Ureter (tissue), 1 donor: ENCODE measurements around the gene SMYD3. TPM values are rescaled to one million over a fixed set of nuclear protein-coding genes. Genes with fewer than 3 reads are reported as not detected.
"Not testable (repeated sequence)": the region's sequence is repeated elsewhere in the genome, so short reads cannot be mapped to it uniquely, and the experiment has no call there.

Experiments
- DNase-seq: peaks from one replicate; pipeline ENCODE4 v3.0.0-alpha.2; 2020; ENCODE audit warnings: low spot score
- total RNA-seq: library from RNA; stranded (reverse); gene quantifications from one replicate; pipeline ENCODE4 v1.2.4, GENCODE V29; 2023
- donor health status: DM: yes; HTN: yes; CAD: no.

Gene SMYD3
- total RNA-seq, 1 donor from 2014 or later: 29.3 TPM

DNA sequence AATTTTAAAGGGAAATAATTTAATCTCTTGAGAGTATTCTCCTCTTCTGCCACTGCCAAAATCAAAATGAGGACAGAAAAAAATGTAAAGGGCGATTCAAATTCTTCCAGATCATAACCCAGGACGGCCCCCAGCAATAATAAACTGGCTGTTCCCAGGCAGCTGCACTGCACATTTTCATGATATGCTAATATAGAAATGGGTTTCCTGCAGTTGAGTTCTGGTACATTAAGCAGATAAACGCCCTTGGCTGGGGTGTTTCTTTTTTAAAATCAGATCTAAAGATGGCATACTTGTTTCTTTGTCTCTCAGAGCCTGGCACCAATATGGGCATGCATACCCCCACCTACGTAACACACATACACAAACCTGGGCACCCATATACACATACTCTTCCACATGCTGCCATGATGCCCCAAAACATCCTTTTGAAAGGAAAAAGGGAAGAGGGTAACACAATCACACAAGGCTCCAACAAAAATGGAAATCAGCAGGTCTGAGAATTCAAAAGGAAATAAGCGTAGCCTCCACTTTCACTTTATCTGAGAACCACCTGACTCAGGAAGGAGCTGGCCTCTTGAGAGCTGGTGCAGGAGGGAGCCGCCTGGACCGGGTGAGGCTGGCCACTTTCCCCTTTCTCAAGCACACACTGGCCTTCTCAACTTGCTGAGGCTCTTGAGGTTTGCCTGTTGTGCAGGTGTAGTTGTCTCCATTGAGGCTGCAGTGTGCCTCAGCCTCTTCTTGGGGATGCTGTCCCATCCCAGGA is 698.9 kb downstream of the SMYD3 start:
- no peak for DNase-seq

- no peak for DNase-seq
Measured at GRCh38 chr1:245807306-245807705, 699.8 kb downstream of the SMYD3 start.

DNA sequence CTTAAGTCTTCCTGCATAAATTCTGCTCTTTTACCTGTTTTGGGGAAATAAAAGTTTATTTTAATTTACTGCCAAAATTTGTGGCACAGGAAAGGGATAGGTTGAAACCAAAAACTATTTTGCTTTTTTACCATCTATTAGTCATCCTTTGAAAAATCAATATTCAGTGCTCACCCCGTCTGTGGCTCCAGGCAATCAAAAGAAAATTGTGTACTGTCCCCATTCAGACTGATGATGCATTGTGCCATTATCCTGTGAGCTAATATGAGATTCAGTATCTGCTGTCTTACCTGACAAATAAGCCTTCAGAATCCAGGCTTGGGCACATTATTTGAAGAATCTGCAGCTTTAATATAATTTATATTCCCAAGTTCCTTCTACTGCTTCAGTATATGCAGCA is 701.5 kb downstream of the SMYD3 start:
- no peak for DNase-seq

- DNase-seq: no peak
Measured at GRCh38 chr1:245804696-245805095, 702.4 kb downstream of the SMYD3 start.

DNA sequence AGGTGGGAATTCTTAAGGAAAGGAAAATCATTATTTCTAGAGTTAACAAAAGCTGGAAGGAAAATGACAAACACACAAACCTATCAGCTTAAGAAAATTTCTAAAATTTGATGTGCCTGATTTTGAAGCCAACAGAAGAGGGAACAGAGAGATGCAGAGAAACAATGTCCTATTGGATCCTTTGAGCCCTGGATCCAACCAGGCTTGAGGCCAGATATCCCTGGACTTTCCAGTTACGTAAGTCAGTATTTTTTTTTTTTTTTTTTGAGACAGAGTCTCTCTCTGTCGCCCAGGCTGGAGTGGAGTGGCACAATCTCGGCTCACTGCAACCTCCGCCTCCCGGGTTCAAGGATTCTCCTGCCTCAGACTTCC is 703.4 kb downstream of the SMYD3 start:
- no peak for DNase-seq

DNA sequence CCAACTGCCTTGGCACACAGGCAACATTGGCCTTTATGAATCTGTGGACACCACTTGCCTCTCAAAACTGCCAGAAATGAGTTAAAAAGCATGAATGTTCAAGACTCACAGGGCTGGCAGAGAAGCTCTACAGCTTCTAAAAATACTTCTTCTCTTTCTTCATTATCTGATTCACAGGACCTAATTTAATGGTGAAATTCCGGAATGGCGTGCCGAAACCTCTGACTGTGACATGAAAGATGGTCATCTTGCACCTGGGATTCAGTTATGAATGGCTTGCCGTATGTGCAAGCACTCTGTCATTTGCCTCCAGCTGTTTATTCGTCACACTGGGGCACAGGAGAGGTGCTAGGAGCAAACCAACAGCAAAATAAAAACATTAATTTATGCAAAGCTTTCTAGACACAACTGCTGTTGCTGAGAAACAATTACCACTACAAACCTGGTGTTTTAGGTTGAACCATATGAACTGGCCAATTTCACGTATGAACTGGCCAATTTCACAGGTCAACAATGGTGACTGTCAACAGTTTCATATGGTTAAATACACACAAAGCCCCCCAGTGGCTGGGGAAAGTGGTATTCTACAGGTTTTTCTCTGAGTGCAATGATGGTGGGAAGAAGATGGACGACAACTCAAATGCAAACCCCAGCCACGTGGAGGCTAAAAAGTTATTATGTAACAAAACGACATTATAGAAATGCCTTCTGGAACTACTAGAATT is 704.0 kb downstream of the SMYD3 start:
- no peak for DNase-seq

GRCh38 chr1:245800901-245801605 is 706.0 kb downstream of the SMYD3 start:
- no peak for DNase-seq

DNA sequence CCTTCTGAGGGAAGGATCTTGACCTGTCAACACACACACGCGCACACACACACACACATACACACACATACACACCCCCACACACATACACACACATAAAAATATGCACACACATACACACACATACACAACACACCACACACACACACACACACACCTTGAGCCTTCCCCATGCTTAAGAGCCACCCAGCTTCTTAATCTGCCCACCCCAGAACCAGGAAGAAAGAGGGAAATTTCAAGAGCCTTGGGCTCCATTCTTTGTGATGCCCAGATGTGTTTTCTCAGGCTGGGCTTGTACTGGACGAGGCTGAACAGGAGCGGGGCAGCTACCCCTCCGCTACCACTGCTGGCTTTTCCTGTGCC is 708.7 kb downstream of the SMYD3 start:
- no peak for DNase-seq

GRCh38 chr1:245797592-245798348 is 709.3 kb downstream of the SMYD3 start:
- DNase-seq: no peak

DNA sequence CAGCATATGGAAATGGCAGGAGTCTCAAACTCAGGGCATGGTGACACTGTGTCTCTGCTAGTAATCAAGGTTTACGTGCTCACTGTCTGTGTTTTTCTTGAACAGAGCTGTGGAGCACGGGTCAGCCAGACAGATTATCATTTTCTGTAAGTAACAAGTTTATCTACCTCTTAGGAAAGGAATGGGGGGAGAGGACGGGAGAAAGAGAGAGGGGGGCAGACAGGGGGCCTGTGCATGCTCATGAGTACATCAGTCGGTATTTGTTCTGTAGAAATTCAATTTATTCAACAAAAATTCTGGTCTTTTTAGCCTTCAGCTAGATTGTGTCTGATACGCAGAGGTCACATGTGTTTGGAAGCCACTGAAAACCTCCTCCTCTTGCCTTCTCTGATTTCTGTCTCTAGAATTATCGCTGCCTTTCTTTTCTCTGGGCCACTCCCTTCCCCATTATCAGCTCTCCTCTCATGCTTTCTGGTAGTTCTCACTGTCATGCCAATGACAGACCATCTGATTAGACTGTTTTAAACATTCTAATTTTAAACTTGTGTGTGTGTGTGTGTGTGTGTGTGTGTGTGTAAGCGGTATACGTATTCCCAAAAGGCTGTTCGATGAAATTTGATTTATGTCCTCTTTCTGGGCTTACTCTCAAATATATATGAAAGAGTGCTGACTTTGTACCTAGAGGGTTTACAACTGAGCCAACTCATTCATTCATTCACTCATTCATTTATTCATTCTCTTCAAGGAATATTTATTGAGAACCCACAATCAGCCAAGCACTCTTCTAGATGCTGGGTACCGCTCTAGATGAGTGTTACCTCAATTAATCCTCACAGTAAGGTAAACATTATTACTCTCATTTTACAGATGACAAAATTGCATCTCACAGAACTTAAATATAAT is 715.4 kb downstream of the SMYD3 start:
- DNase-seq: no peak

- DNase-seq: no peak
Measured at GRCh38 chr1:245790441-245790840, 716.6 kb downstream of the SMYD3 start.

DNA sequence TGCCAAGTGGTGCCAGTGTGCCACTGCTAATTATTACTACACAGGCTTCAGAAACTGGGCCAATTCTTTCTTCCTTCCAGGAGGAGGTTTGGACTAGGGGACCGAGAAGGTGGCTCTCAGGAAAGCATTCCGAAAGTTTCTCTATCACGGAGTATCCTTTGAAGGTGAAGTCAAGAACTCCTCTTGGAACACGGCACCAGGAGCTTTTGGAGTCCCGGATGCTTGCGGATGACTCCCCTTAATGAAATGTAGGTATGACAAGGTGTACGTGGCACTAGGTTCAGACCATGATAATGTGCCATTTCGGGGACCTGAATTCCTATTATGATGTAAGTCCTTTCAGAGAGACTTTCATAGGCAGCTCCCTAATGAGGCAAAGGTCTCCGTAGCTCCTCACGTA is 718.2 kb downstream of the SMYD3 start:
- no peak for DNase-seq

GRCh38 chr1:245788269-245788668 is 718.8 kb downstream of the SMYD3 start:
- DNase-seq: no peak

DNA sequence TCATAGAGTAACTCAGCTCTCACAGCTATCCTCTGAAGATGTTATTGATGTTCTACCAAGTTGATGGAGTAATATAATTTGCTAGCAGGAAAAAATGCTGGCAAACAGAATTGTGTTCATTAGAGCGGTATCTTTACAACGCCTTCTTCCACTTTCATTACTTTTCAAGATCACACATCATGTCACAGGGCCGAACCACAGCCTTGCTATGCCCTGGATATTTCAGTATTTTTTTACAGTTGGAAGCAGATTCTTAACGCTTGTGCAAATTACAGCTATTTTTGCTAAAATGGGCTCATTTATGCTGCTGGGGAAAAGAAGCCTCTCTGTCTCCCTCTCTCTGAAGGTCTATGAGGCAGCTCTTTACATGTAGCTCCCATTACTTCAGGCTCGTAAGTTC is 720.1 kb downstream of the SMYD3 start:
- DNase-seq: no peak

DNA sequence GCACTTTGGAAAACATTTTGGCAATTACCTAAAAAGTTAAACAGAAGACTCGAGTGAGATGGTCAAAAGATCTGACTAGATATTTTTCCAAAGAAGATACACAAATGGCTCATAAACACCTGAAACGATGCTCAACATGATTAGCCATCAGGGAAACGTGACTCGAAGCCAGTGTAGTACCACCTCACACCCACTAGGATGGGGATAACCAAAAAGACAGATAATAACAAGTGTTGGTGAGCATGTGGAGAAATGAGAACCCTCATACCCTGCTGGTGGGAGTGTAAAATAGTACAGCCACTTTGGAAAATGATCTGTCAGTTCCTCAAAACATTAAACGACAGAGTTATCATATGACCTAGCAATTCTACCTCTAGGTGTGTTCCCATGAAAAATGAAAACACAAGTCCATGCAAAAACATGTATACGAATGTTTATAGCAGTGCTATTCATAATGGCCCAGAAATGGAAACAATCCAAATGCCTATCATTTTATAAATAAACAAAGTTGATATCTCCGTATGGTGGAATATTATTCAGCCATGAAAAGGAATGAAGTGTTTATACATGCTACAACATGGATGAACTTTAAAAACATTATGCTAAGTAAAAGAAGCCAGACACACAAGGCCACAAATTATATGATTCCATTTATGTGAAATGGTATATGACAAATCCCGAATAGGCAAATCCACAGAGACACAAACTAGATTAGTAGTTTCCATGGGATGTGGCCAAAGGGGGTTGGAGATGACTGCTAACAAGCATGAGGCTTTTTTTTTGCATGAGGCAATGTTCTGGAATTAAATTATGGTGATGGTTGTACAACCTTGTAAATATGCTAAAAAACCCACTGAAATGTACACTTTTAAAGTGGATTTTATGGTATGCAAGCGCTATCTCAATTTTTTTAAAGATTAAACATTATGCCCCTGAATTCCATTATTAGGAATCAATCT is 727.0 kb downstream of the SMYD3 start:
- DNase-seq: no peak

DNA sequence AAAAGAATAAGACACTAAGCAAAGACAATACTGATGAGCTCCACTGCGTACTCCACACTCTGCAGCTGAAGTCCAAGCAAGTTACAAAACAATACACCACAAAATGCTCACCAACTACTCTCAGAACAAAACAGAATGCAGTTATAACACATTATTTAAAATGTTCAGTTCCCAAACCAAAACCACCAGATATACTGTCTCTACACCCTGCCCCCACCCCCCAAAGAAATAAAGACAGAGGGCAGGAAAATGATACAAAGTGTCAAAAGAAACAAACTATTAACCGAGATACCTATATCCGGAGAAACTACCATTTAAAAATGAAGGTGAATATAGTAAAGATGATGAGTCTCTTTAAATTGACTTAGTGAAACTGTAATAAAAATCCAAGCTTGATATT is 729.3 kb downstream of the SMYD3 start:
- DNase-seq: no peak

GRCh38 chr1:245776694-245777332 is 730.3 kb downstream of the SMYD3 start:
- DNase-seq: no peak

DNA sequence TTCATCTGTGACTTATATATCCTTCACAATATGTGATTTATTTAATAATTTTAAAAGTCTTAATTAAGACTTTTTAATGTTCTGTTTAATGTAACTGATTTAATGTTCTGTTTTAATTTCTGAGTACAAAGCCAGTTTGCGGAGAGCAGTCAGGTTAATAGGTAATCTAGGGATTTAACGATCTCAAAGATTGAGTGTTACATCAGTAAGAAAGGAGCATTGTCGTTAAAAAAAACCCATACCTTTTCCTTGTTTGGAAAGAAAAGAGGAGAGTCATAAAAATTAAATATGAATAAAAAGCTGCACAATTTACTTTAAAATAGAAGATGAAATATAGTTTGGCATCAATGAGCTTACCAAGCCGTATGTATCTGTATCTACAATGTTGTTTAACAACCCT is 730.9 kb downstream of the SMYD3 start:
- no peak for DNase-seq

DNA sequence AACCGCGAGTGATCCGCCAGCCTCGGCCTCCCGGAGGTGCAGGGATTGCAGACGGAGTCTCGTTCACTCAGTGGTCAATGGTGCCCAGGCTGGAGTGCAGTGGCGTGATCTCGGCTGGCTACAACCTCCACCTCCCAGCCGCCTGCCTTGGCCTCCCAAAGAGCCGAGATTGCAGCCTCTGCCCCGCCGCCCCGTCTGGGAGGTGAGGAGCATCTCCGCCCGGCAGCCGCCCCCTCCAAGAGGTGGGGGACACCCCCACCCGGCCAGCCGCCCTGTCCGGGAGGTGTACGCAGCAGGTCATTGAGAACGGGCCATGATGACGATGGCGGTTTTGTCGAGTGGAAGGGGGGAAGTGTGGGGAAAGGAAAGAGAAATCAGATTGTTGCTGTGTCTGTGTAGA is 732.1 kb downstream of the SMYD3 start:
- not testable (repeated sequence) for DNase-seq
